ENCODE results near the gene HS3ST2.

DNA sequence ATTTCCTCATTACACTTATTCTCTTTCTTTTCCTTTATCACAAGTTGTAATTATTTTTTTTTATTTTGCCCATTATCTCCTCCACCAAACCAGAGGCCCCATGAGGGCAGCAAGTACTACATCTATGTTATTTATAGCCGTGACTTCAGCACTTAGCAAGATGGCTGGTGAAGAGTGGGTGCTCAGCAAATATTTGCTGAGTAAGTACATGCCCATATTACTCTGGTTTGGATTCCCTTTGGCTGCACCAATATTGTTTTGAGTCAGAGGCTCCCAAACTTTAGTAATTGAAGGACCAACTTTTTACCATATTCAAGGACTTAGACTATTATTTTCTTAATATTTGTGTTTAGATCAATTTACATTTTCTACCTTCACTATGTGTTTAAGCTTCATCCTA lies 83.2 kb downstream of the HS3ST2 start:
- TF ChIP-seq, protein P1, sequence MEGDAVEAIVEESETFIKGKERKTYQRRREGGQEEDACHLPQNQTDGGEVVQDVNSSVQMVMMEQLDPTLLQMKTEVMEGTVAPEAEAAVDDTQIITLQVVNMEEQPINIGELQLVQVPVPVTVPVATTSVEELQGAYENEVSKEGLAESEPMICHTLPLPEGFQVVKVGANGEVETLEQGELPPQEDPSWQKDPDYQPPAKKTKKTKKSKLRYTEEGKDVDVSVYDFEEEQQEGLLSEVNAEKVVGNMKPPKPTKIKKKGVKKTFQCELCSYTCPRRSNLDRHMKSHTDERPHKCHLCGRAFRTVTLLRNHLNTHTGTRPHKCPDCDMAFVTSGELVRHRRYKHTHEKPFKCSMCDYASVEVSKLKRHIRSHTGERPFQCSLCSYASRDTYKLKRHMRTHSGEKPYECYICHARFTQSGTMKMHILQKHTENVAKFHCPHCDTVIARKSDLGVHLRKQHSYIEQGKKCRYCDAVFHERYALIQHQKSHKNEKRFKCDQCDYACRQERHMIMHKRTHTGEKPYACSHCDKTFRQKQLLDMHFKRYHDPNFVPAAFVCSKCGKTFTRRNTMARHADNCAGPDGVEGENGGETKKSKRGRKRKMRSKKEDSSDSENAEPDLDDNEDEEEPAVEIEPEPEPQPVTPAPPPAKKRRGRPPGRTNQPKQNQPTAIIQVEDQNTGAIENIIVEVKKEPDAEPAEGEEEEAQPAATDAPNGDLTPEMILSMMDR (conservative IDR thresholded peaks at IDR 0.05; ENCODE audit: low read depth in 2 of 2), result no peak
- TF ChIP-seq EZH2 (IDR thresholded peaks at IDR 0.05; ENCODE audit: low read depth, unreplicated experiment) (no peak), EZH2phosphoT487 (IDR thresholded peaks at IDR 0.05; ENCODE audit: unreplicated experiment) (no peak), ZNF331 (CRISPR knock-in tag; IDR thresholded peaks at IDR 0.05; ENCODE audit: low read depth) (no peak), CREB1 (CRISPR knock-in tag; IDR thresholded peaks at IDR 0.05; ENCODE audit: low read depth) (no peak), POLR2AphosphoS5 (IDR thresholded peaks at IDR 0.05; ENCODE audit: low read depth) (no peak)
- TF ChIP-seq, protein P2, sequence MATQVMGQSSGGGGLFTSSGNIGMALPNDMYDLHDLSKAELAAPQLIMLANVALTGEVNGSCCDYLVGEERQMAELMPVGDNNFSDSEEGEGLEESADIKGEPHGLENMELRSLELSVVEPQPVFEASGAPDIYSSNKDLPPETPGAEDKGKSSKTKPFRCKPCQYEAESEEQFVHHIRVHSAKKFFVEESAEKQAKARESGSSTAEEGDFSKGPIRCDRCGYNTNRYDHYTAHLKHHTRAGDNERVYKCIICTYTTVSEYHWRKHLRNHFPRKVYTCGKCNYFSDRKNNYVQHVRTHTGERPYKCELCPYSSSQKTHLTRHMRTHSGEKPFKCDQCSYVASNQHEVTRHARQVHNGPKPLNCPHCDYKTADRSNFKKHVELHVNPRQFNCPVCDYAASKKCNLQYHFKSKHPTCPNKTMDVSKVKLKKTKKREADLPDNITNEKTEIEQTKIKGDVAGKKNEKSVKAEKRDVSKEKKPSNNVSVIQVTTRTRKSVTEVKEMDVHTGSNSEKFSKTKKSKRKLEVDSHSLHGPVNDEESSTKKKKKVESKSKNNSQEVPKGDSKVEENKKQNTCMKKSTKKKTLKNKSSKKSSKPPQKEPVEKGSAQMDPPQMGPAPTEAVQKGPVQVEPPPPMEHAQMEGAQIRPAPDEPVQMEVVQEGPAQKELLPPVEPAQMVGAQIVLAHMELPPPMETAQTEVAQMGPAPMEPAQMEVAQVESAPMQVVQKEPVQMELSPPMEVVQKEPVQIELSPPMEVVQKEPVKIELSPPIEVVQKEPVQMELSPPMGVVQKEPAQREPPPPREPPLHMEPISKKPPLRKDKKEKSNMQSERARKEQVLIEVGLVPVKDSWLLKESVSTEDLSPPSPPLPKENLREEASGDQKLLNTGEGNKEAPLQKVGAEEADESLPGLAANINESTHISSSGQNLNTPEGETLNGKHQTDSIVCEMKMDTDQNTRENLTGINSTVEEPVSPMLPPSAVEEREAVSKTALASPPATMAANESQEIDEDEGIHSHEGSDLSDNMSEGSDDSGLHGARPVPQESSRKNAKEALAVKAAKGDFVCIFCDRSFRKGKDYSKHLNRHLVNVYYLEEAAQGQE (IDR thresholded peaks at IDR 0.05; ENCODE audit: unreplicated experiment), result no peak

All from GM23338 (cell line).